NCI-H128 (cell line): ENCODE measurements around the gene KRTAP10-7.
"Not testable (repeated sequence)": the region's sequence is repeated elsewhere in the genome, so short reads cannot be mapped to it uniquely, and the experiment has no call there.

Experiments
- DNase-seq: peaks from one replicate; lab custom pipeline; 2025; ENCODE audit not compliant: unreplicated experiment; lab: John Stamatoyannopoulos, UW

Gene KRTAP10-7

DNA sequence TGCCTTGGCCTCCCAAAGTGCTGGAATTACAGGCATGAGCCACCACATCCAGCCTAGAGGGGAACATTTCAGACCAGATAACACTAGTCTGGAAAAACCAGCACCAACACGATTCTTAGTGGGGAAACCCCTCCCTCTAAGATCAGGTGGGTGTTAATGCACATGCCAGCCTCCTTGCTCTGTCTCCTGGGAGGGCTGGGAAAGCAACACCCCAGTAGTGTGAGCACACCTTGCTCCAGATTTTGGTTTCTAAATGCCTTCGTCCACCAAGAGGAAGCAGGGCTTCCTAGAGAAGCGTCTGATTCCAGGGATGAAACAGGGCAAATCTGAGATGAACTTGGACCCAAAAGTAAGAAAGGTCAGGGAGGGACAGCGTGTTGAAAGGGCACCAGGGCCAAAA, 29.1 kb upstream of the KRTAP10-7 start:
- DNase-seq = no peak

DNA sequence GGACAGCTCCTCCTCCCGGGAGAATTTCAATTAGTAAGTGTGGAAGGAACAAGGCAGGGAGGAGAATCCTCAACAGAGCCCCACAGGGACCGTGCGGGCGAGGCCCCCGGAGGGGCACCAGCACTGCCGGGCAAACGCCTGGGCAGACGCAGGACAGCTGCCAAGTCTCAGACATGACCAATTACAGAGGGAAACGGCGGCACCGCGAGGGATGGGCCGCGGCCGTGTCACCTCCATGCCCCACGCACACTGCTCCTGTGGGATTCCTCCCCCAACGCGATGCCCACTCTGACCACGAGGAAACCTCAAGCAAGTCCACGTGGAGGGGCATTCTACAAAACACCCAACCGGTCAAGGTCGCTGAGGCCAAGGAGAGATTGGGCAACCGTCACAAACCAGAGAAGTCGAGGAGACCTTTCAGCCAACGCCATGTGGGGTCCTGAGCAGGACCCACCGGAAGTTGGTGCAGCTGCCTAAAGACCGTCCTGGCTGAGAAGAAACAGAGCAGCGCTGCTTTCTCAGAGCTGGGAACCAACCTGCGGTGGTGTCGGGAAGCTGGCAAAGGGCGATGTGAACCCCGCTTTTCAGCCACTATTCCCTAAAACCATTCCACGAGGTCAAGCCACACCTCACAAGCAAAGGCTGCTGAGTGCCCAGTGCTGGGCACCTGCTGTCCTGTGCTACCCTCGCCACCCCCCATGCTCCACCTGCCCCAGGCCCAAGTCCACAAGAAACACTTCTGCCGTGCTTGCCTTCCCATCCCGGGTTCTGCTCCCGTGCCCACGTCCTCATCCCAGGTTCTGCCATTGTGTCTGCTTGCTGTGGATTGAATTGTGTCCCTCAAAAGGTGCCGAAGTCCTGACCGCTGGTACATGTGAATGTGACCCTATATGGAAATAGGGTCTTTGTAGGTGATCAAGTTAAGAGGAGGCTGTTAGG, 28.3 kb upstream of the KRTAP10-7 start:
- no peak for DNase-seq

DNA sequence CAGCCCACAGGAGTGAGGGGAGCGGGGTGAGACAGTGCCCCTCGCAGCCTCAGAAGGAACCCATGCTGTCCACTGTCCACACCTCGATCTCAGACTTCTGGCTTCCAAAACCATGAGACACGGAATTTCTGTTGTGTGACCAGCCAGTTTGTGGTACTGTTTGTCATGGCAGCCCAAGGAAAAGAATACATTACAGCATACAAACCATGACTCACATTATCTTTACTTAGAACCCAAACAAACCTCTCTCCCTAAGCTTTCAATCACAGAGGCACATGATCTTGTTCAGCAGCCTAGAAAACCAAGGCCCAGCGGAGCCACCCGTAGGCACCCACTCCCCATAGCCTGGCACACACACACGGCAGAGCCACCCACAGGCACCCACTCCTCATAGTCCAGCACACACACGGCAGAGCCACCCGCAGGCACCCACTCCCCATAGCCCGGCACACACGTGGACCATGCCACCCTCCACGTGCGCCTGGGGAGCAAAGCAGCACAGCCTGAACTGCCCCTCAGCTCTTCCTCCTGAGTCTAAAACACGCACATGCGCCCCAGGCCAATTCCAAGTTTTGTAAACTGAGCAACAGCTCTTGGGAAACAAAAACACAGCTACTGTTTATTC, 27.3 kb upstream of the KRTAP10-7 start:
- no peak for DNase-seq

DNA sequence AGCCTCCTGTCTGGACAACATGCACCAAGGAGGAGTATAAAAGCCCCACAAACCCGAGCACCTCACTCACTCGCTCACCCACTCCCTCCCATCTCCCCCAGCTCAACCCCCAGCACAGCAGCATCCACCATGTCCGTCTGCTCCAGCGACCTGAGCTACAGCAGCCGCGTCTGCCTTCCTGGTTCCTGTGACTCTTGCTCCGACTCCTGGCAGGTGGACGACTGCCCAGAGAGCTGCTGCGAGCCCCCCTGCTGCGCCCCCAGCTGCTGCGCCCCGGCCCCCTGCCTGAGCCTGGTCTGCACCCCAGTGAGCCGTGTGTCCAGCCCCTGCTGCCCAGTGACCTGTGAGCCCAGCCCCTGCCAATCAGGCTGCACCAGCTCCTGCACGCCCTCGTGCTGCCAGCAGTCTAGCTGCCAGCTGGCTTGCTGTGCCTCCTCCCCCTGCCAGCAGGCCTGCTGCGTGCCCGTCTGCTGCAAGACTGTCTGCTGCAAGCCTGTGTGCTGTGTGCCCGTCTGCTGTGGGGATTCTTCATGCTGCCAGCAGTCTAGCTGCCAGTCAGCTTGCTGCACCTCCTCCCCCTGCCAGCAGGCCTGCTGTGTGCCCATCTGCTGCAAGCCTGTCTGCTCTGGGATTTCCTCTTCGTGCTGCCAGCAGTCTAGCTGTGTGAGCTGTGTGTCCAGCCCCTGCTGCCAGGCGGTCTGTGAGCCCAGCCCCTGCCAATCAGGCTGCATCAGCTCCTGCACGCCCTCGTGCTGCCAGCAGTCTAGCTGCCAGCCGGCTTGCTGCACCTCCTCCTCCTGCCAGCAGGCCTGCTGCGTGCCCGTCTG, 26.6 kb upstream of the KRTAP10-7 start, which contains the start of gene KRTAP10-4:
Gene KRTAP10-4 (plus strand): TSS at position 100 of the 827 bp plus-strand sequence. CDS start 30 bp downstream, at position 130.
- DNase-seq = not testable (repeated sequence)

DNA sequence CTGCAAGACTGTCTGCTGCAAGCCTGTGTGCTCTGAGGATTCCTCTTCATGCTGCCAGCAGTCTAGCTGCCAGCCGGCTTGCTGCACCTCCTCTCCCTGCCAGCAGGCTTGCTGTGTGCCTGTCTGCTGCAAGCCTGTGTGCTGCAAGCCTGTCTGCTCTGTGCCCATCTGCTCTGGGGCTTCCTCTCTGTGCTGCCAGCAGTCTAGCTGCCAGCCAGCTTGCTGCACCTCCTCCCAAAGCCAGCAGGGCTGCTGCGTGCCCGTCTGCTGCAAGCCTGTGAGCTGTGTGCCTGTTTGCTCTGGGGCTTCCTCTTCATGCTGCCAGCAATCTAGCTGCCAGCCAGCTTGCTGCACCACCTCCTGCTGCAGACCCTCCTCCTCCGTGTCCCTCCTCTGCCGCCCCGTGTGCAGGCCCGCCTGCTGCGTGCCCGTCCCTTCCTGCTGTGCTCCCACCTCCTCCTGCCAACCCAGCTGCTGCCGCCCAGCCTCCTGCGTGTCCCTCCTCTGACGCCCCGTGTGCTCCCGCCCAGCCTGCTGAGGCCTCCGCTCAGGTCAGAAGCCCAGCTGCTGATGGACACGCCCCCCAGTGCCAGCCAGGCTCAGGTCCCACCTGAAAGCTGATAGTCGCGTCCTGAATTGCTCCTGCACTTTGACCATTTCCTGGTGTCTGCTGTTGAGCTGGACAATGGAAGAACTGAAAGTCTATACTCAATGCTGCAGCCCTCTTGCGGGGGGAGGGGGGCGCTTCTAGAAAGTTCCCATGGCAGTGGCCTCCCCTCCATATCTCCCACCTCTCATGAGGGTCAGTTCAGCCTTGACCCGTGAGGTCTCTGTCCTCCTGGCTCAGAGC, 25.7 kb upstream of the KRTAP10-7 start:
- DNase-seq = no peak

DNA sequence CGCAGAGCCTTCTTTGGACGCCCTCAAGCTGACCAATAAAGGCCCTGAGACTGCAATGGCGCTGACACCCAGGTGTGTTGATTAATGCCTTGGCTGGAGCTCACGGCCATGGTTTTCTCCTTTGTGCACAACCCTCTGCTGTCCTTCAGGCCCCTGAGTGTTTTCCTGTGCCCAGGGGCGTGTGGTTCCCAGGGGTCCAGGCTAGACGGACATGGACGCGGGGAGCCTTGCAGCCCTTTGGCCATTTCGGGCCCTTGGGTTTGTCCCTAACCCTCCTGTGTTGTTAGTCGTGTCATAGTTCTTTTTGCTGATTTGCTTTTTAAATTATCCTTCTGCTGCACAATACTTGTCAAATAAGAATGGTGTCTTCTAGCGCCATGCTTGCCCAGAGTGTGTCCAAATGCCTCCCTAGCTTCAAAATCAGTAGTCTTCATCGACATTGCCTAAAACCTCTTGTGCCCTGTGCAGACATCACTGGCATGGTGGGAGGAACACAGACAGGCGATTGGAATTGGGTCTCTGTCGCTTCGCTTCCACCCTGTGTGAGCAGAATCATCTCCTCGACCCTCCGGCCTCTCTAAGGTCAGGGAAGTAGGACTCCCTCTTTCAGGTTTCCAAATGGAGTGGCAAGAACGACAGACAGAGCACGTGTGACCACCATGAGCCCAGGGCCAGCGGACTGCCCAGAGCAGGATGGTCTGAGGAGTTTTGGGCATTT, 24.9 kb upstream of the KRTAP10-7 start:
- DNase-seq = no peak

DNA sequence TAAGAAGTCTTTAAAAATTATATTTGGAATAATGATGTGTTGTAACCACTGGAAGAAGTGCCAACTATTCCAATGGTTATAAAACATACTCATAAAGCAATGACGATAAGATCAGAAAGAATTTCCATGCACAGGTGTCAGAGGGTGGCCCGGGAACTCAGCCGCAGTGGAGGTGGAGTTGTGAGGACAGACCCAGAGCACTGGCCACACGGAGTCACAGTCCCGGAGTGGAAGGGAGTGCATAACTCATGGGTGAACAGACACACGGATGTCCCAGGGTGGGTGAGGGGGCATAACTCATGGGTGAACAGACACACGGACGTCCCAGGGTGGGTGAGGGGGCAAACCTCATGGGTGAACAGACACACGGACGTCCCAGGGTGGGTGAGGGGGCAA, 24.4 kb upstream of the KRTAP10-7 start:
- no peak for DNase-seq

DNA sequence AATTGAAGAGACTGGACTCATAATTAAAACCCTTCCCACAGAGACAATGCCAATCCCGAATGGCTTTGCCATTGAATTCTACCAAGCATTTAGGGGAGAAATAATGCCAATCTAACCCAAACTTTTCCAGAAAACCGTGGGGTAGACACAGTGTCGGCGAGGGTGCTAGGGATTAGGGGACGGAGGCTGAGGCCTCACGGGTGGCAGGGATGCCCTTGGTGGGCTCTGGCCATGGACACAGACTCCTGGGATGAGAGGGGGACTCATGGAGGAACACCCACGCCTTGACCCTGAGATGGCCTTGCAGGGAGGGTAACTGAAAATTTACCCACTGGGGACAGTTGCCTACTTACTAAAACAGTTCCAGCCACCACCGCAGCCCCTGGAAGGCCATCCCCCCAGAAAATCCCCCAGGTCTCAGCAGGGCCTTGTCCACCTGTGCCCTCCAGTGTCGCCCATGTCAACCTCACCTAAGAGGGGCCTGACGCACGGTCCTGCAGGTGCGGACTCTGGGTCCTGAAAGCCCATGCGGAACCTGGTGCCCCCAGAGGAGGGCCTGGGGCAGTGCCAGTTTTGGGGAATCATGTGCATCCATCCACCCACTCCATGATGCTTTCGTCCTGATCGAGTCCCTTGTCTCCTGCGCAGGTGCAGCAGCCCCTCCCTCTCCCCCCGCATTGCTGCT, 21.9 kb upstream of the KRTAP10-7 start:
- DNase-seq = no peak

DNA sequence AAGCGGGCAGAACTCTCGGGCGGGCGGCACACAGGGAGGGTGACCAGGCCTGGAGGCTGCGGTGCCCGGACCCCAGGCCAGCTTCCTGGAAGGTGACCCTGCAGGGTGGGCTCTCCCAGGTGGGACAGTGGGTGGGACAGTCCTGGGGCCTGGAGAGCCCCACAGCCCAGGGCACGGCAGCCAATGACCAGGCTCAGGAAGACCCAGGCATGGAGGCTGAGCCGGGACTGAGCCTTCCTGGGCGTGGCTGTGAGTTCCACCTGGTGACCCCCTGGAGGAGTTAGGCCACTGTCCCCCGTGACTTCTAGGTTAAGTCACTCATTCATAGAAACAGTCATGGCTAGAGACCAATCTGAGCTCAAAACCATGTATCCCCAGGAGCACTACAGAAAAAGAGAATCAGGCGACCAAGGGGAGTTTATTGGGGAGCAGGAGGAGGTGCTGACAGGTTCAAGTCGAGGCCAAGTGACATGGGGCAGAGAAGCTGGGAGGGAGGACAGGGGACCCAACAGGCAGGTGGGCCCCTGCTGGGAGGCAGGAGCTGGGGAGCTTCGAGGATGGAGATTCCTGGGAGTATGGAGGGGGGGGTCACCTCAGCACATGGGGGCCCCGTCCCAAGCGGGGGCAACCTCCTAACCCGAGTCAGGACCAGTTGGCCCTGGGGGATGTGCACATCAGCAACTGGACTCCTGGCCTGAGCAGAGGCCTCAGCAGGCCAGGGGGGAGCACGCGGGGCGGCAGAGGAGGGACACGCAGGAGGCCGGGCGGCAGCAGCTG, 21.2 kb upstream of the KRTAP10-7 start:
- DNase-seq = no peak

DNA sequence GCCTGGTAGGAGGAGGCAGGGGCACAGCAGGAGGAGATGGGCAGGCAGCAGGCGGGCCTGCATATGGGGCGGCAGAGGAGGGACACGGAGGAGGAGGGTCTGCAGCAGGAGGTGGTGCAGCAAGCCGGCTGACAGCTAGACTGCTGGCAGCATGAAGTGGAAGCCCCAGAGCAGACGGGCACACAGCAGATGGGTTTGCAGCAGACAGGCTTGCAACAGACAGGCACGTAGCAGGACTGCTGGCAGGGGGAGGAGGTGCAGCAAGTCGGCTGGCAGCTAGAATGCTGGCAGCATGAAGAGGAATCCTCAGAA, 20.6 kb upstream of the KRTAP10-7 start:
- DNase-seq = no peak

DNA sequence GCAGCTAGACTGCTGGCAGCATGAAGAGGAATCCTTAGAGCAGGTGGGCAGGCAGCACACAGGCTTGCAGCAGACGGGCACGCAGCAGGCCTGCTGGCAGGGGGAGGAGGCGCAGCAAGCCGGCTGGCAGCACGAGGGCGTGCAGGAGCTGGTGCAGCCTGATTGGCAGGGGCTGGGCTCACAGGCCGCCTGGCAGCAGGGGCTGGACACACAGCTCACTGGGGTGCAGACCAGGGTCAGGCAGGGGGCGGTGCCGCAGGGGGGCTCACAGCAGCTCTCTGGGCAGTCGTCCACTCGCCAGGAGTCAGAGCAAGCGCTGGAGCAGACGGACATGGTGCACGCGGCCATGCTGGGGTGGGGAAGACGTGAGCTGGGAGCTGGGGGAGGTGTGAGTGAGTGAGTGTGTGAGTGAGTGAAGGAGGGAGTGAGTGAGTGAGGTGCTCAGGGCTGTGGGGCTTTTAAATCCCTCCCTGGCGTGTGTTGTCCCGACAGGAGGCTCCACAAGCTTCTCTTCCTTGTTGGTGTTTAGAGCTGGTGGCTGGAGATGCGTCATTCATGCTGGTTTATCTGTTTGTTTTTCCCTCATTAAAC, 20.1 kb upstream of the KRTAP10-7 start, which contains the start of gene KRTAP10-5:
Gene KRTAP10-5 (minus strand): TSS at position 374 of the 591 bp plus-strand sequence. CDS start 26 bp downstream, at position 348.
- DNase-seq = not testable (repeated sequence)

DNA sequence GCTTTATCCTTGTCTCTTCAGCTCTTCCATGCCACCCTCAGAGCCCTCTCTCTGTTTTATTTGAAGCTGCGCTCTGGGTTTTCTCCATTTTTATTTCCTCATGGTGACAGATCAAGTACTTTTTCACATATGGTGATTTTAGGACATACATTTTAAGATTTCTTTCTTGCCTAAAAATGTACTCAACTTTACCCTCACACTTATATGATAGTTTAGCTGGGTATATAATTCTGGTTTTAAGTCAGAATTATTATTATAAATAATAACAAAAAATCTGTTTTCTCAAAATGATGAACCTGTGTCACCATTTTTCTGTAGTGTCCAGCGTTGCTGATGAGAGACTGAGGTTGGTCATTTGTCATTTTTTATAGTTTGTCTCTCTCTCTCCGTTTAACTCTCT, 19.2 kb upstream of the KRTAP10-7 start:
- no peak for DNase-seq

DNA sequence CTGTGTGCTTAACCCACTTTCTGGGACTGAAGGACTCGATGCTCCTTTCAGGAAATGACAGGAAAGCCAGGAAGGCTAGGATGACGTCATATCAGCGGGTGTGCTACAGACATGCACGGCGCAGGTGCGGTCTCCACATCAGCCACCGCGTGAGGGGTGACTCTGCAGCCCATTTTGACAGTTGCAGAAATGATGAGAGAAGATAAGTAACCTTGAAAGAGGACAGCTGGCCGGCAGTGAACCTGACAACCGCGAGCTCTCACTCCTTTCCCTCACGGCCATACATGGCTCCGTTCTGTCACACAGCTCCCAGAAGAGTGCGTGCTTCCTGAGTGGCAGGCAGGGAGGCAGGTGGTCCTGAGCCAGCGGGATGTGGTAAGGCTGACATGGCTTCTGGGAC, 18.3 kb upstream of the KRTAP10-7 start:
- no peak for DNase-seq

DNA sequence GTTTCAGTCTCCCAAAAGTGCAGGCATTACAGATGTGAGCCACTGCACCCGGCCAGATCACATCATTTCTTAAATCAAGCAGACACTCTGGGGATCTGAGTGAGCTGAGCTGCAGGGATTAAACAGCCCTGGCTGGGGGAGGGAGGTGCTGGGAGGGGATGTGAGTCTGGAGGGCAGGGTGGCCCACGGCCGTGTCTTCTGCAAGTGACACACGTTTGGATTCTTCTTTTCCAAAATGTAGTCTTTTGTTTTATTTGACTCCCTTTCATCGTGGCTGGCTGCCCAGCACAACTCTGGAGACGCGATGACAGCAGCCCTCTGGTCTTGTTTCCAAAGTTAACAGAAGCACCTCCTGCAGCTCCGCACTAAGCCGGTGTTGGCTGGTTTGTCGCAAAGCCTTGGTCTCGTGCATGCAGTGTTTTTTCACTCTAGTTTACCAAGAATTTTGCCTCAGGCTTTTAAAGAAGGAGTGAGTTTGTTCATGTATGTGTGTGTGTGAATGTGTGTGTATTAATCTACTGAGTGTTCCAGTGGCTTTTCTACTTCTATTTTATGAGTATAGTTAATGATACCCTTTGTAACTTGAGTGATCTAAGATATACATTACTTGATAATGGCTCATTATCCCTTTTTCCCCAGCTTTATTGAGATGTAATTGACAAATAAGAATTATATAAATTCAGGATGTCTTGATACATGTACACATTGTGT, 17.2 kb upstream of the KRTAP10-7 start:
- DNase-seq = no peak

DNA sequence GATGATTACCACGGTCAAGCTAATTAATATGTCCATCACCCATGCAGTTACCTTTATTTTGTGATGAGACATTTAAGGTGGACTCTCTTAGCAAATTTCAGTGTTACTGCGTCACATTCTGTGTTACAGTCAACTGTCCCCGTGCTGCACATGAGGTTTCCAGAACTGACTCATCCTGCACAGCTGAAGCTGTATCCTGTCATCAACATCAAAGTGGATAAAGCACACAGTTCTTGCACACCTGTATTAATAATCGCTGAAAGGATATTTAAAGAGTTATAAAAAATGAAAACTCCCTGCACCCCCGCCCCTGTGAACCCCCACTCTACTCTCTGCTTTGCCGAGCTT, 16.6 kb upstream of the KRTAP10-7 start:
- no peak for DNase-seq

DNA sequence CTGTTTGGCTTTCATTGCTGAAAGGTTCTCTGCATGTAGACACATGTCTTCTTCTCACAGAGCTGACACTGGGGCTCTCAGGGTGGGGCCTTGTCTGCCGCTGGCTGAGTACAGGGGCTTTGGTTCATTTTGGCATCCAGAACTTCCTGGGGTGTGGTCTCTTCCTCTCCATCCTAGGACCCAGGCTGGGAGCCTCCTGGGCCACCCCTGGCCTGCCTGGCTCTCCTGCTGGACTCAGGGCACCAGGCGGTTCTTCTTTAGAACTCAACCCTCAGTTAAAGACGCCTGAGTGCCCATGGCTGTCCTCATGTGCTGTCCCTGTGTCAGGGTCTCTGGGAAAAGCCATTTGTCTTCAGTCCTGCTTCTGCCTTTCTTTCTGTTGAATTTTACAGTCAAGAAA, 14.5 kb upstream of the KRTAP10-7 start:
- DNase-seq = no peak

DNA sequence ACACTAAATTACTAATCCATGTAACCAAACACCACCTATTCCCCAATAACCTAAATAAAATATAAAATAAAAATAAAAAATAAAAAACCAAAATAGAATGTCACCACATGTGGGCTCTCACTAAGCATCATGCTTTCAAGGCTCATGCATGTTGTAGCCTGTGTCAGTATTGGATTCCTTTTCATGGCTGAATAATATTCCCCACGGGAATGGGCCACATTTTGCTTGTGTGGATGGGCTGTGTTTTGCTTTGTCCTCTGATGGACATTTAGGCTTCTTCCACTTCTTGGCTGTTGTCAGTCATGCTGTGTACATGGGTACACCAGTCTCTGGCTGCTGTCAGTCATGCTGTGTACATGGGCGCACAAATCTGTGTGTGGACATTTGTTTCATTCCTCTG, 11.3 kb upstream of the KRTAP10-7 start:
- no peak for DNase-seq
